H1 (cell line): ENCODE measurements around the gene PPP1R1C. TPM values are rescaled to one million over a fixed set of nuclear protein-coding genes. Genes with fewer than 3 reads are reported as not detected.

ENCODE experiments used
- ASH2L ChIP-seq: fragments of 200-600, 300-600 bp; sonication (generic); IDR thresholded peaks from one replicate; pipeline ENCODE4 v1.7.1; 2017; ENCODE audit warnings: low read length
- ATF2 ChIP-seq: IDR thresholded peaks from 2 replicates; pipeline ENCODE4 v1.6.1; 2012; ENCODE audit warnings: low read length, inconsistent platforms
- CHD1 ChIP-seq: IDR thresholded peaks from 2 replicates; pipeline ENCODE4 v1.6.1; 2012; ENCODE audit warnings: low read depth, low read length, improper control_type of control experiment
- EGR1 ChIP-seq: IDR thresholded peaks from 2 replicates; pipeline ENCODE4 v1.6.1; 2011; ENCODE audit warnings: low read depth, low read length, borderline replicate concordance
- FOSL1 ChIP-seq: IDR thresholded peaks from 2 replicates; pipeline ENCODE4 v1.6.1; 2011; ENCODE audit warnings: mild to moderate bottlenecking, low read depth, low read length, moderate library complexity; ENCODE audit not compliant: insufficient read depth
- JUND ChIP-seq: IDR thresholded peaks from 2 replicates; pipeline ENCODE4 v1.6.1; 2011; ENCODE audit warnings: mild to moderate bottlenecking, improper control_type of control experiment, low read length
- NANOG ChIP-seq: IDR thresholded peaks from 2 replicates; pipeline ENCODE4 v1.6.1; 2011; ENCODE audit warnings: low read length, low read depth, mild to moderate bottlenecking, inconsistent platforms; ENCODE audit not compliant: insufficient read depth, poor library complexity, severe bottlenecking
- TAF7 ChIP-seq: optimal IDR thresholded peaks from 2 replicates; pipeline ENCODE3; 2011; ENCODE audit warnings: low read depth, mild to moderate bottlenecking, inconsistent platforms, low read length, moderate library complexity, borderline replicate concordance
- polyA plus RNA-seq, 7 experiments: library from polyadenylated mRNA; depleted of rRNA in 3 of 7; stranded (reverse) in 5 of 7; unstranded in 2 of 7; fragments of >200 nt in 5 of 7; fragments of 200-250 nt in 2 of 7; gene quantifications; 1 replicate in 5 of 7; 2 replicates in 1 of 7; 4 replicates in 1 of 7; pipeline versions ENCODE4 v1.2.1 to v1.2.3, GENCODE V29; 2011 to 2013; ENCODE audit warnings: missing spikeins in 2 of 7, mixed read lengths in 2 of 7
- total RNA-seq: library from RNA; stranded (reverse); fragmentation: NEBNext Ultra II Directional; extraction: Animal tissue kit (Norgen Biotek cat#: 25700); gene quantifications from 2 replicates; pipeline ENCODE4 v1.2.1, GENCODE V29; 2021
- TF ChIP-seq, protein P1 (sequence below): IDR thresholded peaks from 2 replicates; pipeline ENCODE4 v1.6.1; 2012; ENCODE audit warnings: inconsistent platforms

PPP1R1C gene
- total and polyA plus RNA-seq, 2 of the 8 experiments (the other 6 are each of a cell fraction or from before 2014, with no cell fraction given): 1.3 to 5.3 TPM

DNA sequence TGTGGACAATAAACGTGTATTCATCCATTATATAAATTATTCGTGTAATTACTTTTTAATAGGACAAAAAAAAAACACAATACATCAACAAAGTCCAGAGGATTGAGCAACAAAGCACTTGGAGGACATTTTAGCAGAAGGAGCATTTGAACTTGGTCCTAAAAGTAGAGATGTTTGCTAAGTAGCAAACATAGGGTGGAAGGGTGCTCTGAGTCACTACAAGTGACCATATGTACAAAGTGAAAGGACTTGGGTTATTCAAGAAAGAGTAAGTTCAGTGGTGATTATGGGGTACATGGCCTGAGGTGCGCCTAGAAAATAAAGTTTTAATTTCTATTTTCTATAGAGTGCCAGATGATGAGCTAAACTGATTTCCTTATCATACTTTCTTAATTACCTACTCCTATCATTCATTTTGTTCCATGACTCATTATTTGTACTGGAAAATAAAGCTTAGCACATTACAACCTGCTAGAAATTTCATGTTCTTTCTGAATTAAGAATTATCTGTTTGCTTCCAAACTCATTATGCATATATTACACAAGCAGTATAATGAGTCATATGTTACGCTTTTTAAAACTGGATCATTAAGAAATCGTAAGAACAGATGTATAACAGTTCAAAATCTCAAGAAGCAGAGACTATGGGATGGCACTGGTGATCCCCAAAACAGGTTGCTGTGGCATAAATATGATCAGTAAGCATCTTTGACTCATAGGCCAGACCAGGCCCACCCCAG lies 13.1 kb upstream of the PPP1R1C start (continued):
- TF ChIP-seq, protein P1, sequence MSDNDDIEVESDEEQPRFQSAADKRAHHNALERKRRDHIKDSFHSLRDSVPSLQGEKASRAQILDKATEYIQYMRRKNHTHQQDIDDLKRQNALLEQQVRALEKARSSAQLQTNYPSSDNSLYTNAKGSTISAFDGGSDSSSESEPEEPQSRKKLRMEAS: no peak
- TF ChIP-seq ATF2 (no peak), TAF7 (no peak), FOSL1 (no peak), NANOG (no peak), EGR1 (no peak), ASH2L (no peak), CHD1 (no peak), JUND (no peak)
- TF ChIP-seq, all 59 proteins: peak for 0
